Suppressor macrophage treated with lipopolysaccharide for 4 hours (primary cell): ENCODE results near the gene TMC8.

Experiments used
- DNase-seq: peaks from one replicate; pipeline ENCODE4 v3.0.0-alpha.2; 2020

Gene TMC8

DNA sequence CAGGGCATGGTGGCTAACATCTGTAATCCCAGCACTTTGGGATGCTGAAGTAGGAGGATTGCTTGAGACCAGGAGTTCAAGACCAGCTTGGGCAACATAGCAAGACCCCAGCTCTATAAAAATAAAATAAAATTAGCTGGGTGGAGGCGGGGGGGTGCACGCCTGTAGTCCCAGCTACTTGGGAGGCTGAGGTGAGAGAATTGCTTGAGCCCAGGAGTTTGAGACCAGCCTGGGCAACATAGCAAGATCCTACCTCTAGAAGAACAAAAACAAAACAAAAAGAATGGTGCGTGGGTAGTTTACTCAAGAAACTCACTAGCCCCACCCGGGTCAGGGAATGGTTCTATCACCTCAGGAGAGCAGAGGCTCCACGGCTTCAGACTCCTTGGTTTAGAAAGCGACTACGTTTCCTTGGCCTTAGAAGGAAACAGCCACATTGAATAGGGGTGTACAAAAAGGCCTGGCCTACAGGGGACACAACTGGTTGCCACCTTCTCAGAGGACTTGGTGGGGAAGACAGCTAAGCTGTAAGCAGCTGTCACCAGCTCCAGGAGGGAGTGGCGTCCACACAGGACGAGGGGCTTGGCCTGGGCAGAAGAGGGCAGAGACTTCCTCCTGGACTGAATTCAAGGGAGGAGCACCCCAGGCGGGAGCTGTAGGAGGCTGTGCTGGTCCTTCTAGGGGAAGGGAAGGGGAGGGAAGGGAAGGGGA is 55.6 kb downstream of the TMC8 start:
- peak; percentile 62 for DNase-seq

DNA sequence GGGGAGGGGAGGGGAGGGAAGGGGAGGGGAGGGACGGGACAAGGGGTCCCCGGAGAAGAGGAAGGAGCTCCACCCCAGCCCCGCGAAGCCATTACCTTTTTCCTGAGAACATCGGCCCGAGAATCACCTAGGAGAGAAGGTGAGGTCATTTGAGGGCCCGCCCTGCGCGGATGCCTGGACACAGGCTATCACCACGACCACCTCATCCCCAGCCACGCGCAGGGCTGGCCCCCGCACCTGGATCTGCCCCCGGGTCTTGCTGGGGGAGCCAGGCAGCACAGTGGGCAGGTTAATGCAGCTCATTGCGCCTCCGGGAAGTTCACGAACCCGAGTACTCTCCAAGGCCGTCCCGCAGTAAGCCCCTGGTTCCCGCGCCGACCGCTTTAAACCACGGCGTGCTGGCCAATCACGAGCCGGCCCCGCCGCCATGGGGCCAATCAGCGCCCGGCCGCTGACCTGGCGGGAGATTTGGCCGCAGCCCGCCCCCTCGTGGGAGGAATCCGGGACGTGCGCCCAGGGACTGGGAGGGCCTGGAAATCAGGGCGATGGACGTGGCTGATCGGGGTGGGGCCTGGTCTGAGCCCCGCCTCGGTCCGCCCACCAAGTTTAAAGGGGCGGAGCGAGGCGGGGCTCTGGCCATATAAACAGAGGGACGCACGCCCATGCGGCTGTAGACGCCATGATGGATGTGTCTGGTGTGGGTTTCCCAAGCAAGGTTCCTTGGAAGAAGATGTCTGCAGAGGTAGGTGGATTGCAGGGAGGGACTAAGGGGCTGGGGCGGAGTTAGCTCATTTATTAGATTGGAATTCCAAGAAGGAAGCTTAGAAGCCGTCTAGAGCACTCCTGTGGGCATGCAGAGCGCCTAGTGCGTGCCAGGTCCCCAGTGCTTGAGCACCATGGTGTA is 56.4 kb downstream of the TMC8 start, which contains the start of the genes AFMID and TK1:
Gene AFMID, plus strand, starts transcription at position 671 of the 904 bp plus-strand sequence. Its CDS starts 9 bp downstream, at position 680.
Gene TK1, minus strand, starts transcription at position 361 of the 904 bp plus-strand sequence. Its CDS starts 58 bp downstream, at position 303.
- DNase-seq = peak; percentile 98
